ENCODE data around the gene CRIP1. TPM values are rescaled to one million over a fixed set of nuclear protein-coding genes. Genes with fewer than 3 reads are reported as not detected.
A peak's percentile ranks its signal among the peaks of the same experiment; 100 is the strongest.

The CRIP1 gene
- total and polyA plus RNA-seq, 4 experiments from 2014 or later = 276 to 2,028 (median 865) TPM

DNA sequence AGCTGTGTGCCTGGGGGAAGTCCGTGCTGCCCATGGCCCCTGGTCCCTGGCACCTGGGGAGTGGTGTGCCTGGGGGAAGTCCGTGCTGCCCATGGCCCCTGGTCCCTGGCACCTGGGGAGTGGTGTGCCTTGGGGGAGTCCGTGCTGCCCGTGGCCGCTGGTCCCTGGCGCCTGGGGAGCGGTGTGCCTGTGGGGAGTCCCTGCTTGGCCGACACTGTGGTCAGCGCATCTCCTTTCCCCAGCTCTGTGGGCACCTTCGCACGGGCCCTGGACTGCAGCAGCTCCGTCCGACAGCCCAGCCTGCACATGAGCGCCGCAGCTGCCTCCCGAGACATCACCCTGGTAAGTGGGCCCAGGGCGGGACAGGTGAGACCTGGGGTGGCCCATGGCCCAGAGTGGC is 26.6 kb upstream of the CRIP1 start:
- Histone ChIP-seq H3K4me1 (ENCODE audit: insufficient read depth, low read length) (no peaks in the 10 kb centered on the region), H3K36me3 (ENCODE audit: insufficient read depth, low read length) (peaks cover 9% of the 10 kb centered on the region), H3K9me3 (ENCODE audit: control insufficient read depth in 1 of 2, low read length in 2 of 2) (no peaks in the 10 kb centered on the region), H3K27ac (ENCODE audit: low read depth, low read length) (no peak overlapping the region), H3K27me3 (ENCODE audit: insufficient read depth, low read length) (no peaks in the 10 kb centered on the region), H3K4me3 (ENCODE audit: low read length in 2 of 2) (no peak overlapping the region)
- Mint-ChIP-seq H3K27me3 (no peaks in the 10 kb centered on the region), H3K9me3 (peaks cover 0 to 2% (median 0%) of the 10 kb centered on the region in 8 donors), H3K27ac (no peak overlapping the region), H3K36me3 (peaks cover 0 to 24% of the 10 kb centered on the region in 2 donors), H3K4me1 (no peaks in the 10 kb centered on the region), H3K4me3 (no peak overlapping the region)
- ChIA-PET POLR2A (ENCODE audit: partially characterized antibody) (no interaction called here), CTCF (ENCODE audit: partially characterized antibody) (no interaction called here)
- intact Hi-C loops (cut with micrococcal nuclease) = no loop called here
- no peak for DNase-seq

DNA sequence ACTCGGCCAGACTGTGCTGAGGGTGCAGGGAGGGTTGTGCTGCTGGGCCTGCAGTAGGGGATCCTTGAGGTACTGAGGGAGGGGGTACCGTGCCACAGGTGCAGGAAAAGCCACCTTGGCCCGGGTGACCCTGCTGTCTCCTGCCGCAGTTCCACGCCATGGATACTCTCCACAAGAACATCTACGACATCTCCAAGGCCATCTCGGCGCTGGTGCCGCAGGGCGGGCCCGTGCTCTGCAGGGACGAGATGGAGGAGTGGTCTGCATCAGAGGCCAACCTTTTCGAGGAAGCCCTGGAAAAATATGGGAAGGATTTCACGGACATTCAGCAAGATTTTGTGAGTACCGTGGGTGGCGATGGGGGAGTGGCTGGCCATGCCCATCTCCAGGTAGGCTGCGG is 26.1 kb upstream of the CRIP1 start:
- H3K4me3 Mint-ChIP-seq = no peak overlapping the region
- DNase-seq = no peak
- H3K36me3 ChIP-seq (ENCODE audit: insufficient read depth, low read length) = peaks cover 9% of the 10 kb centered on the region
- H3K36me3 Mint-ChIP-seq = peaks cover 0 to 21% of the 10 kb centered on the region in 2 donors
- CTCF ChIA-PET (ENCODE audit: partially characterized antibody) = no interaction called here
- no peaks in the 10 kb centered on the region for H3K27me3 Mint-ChIP-seq
- peaks cover 0 to 2% (median 0%) of the 10 kb centered on the region in 8 donors for H3K9me3 Mint-ChIP-seq
- POLR2A ChIA-PET (ENCODE audit: partially characterized antibody) = no interaction called here
- H3K27me3 ChIP-seq (ENCODE audit: insufficient read depth, low read length) = no peaks in the 10 kb centered on the region
- no peak overlapping the region for H3K27ac ChIP-seq (ENCODE audit: low read depth, low read length)
- H3K27ac Mint-ChIP-seq = peak overlapping the region in 1 of 7 donors; percentile 16
- H3K4me1 Mint-ChIP-seq = no peaks in the 10 kb centered on the region
- H3K9me3 ChIP-seq (ENCODE audit: control insufficient read depth in 1 of 2, low read length in 2 of 2) = no peaks in the 10 kb centered on the region
- H3K4me1 ChIP-seq (ENCODE audit: insufficient read depth, low read length) = no peaks in the 10 kb centered on the region
- no peak overlapping the region for H3K4me3 ChIP-seq (ENCODE audit: low read length in 2 of 2)
- intact Hi-C loops (cut with micrococcal nuclease) = no loop called here

DNA sequence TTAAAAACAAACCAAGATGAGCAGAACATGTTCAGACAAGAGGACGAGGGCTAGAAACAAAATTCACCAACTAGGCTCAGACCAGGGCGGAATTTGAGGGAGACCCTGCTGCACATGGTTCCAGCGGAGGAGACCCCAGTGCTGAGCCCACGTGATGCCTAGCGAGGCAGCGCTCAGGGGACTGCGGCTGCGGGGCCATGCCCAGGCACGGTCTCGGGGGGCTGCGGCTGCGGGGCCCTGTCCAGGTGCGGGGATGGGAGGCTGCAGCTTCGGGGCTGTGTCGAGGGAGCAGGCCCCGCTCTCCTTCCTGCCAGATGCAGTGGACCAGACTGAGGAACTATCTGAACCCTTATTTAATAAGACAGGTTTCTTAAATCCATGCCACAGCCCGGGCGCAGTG is 24.8 kb upstream of the CRIP1 start:
- H3K4me3 ChIP-seq (ENCODE audit: low read length in 2 of 2) = no peak overlapping the region
- H3K4me1 Mint-ChIP-seq = no peaks in the 10 kb centered on the region
- intact Hi-C loops (cut with micrococcal nuclease) = no loop called here
- no peak for DNase-seq
- ChIA-PET CTCF (ENCODE audit: partially characterized antibody) (no interaction called here), POLR2A (ENCODE audit: partially characterized antibody) (interaction anchor here (1.1 kb wide), 1 partner anchor 11 kb away, joined by 3 read pairs; no protein-coding TSS in a partner anchor)
- H3K9me3 Mint-ChIP-seq = peaks cover 0 to 2% (median 0%) of the 10 kb centered on the region in 8 donors
- no peaks in the 10 kb centered on the region for H3K27me3 ChIP-seq (ENCODE audit: insufficient read depth, low read length)
- no peaks in the 10 kb centered on the region for H3K4me1 ChIP-seq (ENCODE audit: insufficient read depth, low read length)
- H3K9me3 ChIP-seq (ENCODE audit: control insufficient read depth in 1 of 2, low read length in 2 of 2) = no peaks in the 10 kb centered on the region
- peak overlapping the region in 1 of 7 donors; percentile 69 for H3K27ac Mint-ChIP-seq
- no peak overlapping the region for H3K4me3 Mint-ChIP-seq
- peaks cover 0 to 19% of the 10 kb centered on the region in 2 donors for H3K36me3 Mint-ChIP-seq
- no peaks in the 10 kb centered on the region for H3K27me3 Mint-ChIP-seq
- no peak overlapping the region for H3K27ac ChIP-seq (ENCODE audit: low read depth, low read length)
- H3K36me3 ChIP-seq (ENCODE audit: insufficient read depth, low read length) = peaks cover 8% of the 10 kb centered on the region

- Mint-ChIP-seq H3K9me3 (peaks cover 0 to 2% (median 0%) of the 10 kb centered on the region in 8 donors), H3K27ac (no peak overlapping the region), H3K4me3 (no peak overlapping the region), H3K36me3 (peaks cover 0 to 21% of the 10 kb centered on the region in 2 donors), H3K27me3 (no peaks in the 10 kb centered on the region), H3K4me1 (no peaks in the 10 kb centered on the region)
- intact Hi-C loops (cut with micrococcal nuclease) = no loop called here
- H3K4me1 ChIP-seq (ENCODE audit: insufficient read depth, low read length) = no peaks in the 10 kb centered on the region
- POLR2A ChIA-PET (ENCODE audit: partially characterized antibody) = no interaction called here
- H3K36me3 ChIP-seq (ENCODE audit: insufficient read depth, low read length) = peaks cover 4% of the 10 kb centered on the region
- no peaks in the 10 kb centered on the region for H3K9me3 ChIP-seq (ENCODE audit: control insufficient read depth in 1 of 2, low read length in 2 of 2)
- no peaks in the 10 kb centered on the region for H3K27me3 ChIP-seq (ENCODE audit: insufficient read depth, low read length)
- CTCF ChIA-PET (ENCODE audit: partially characterized antibody) = no interaction called here
- DNase-seq = no peak
- H3K27ac ChIP-seq (ENCODE audit: low read depth, low read length) = no peak overlapping the region
- no peak overlapping the region for H3K4me3 ChIP-seq (ENCODE audit: low read length in 2 of 2)
These were observed 22.2 kb upstream of the CRIP1 start for GRCh38 chr14:105464501-105464900.

DNA sequence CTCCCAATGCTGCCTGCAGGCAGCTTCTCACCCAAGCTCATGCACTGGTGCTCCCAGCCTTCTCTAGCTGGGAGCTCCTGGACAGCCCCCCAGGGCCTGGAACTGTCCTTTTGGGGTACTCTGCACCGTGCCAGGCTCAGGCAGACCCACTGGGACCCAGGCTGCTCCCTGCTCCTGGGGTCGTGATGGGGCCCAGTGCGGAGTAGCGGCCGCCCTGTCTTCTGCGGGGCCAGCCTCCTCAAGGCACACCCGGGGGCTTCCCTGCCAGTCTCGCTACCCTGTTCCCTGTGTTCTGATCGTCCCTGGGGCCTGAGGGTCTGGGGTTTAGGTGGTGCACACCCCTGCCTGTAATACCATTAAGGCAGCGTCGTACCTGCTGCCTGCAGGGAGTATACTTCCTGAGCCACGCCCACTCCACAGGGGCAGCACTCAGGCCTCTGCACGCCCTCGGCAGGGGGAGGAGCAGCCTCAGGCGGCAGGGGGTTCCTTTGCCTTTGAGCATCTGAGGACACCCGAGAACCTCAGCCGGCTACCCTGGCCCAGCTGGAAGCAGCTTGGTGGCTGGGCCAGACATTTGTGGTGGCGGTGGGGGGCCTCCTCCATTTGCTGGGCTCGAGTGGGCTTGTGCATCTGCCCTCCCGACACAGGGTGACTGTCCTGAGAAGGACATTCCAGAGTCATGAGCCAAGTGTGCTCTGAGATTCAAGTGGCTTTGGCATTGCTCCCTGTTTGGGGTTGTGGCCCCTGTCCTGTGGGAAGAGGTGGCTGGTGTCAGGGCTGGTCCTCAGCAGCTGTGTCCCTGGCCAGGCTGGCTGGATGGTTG is 21.3 kb upstream of the CRIP1 start:
- H3K4me3 Mint-ChIP-seq = no peak overlapping the region
- no peaks in the 10 kb centered on the region for H3K27me3 Mint-ChIP-seq
- H3K27ac Mint-ChIP-seq = no peak overlapping the region
- H3K4me1 Mint-ChIP-seq = no peaks in the 10 kb centered on the region
- no peak overlapping the region for H3K4me3 ChIP-seq (ENCODE audit: low read length in 2 of 2)
- no peaks in the 10 kb centered on the region for H3K9me3 ChIP-seq (ENCODE audit: control insufficient read depth in 1 of 2, low read length in 2 of 2)
- H3K9me3 Mint-ChIP-seq = peaks cover 0 to 2% (median 0%) of the 10 kb centered on the region in 8 donors
- H3K36me3 ChIP-seq (ENCODE audit: insufficient read depth, low read length) = peaks cover 4% of the 10 kb centered on the region
- CTCF ChIA-PET (ENCODE audit: partially characterized antibody) = no interaction called here
- no peak for DNase-seq
- no peaks in the 10 kb centered on the region for H3K27me3 ChIP-seq (ENCODE audit: insufficient read depth, low read length)
- no peaks in the 10 kb centered on the region for H3K4me1 ChIP-seq (ENCODE audit: insufficient read depth, low read length)
- POLR2A ChIA-PET (ENCODE audit: partially characterized antibody) = interaction anchor here (0.5 kb wide), 1 partner anchor 169 kb away, joined by 4 read pairs; no protein-coding TSS in a partner anchor
- peaks cover 0 to 21% of the 10 kb centered on the region in 2 donors for H3K36me3 Mint-ChIP-seq
- intact Hi-C loops (cut with micrococcal nuclease) = no loop called here
- no peak overlapping the region for H3K27ac ChIP-seq (ENCODE audit: low read depth, low read length)

GRCh38 chr14:105466531-105467248 is 20.0 kb upstream of the CRIP1 start:
- DNase-seq = no peak
- Histone ChIP-seq H3K27ac (ENCODE audit: low read depth, low read length) (no peak overlapping the region), H3K4me3 (ENCODE audit: low read length in 2 of 2) (no peak overlapping the region), H3K27me3 (ENCODE audit: insufficient read depth, low read length) (no peaks in the 10 kb centered on the region), H3K36me3 (ENCODE audit: insufficient read depth, low read length) (no peaks in the 10 kb centered on the region), H3K9me3 (ENCODE audit: control insufficient read depth in 1 of 2, low read length in 2 of 2) (no peaks in the 10 kb centered on the region), H3K4me1 (ENCODE audit: insufficient read depth, low read length) (no peaks in the 10 kb centered on the region)
- Mint-ChIP-seq H3K27ac (no peak overlapping the region), H3K4me1 (no peaks in the 10 kb centered on the region), H3K9me3 (peaks cover 0 to under 1% (median 0%) of the 10 kb centered on the region in 8 donors), H3K36me3 (peaks cover 0 to 13% of the 10 kb centered on the region in 2 donors), H3K27me3 (no peaks in the 10 kb centered on the region), H3K4me3 (no peak overlapping the region)
- ChIA-PET CTCF (ENCODE audit: partially characterized antibody) (interaction anchor here (1.6 kb wide), 1 partner anchor 23 kb away, joined by 7 read pairs; no protein-coding TSS in a partner anchor), POLR2A (ENCODE audit: partially characterized antibody) (no interaction called here)
- intact Hi-C loops (cut with micrococcal nuclease) = no loop called here

DNA sequence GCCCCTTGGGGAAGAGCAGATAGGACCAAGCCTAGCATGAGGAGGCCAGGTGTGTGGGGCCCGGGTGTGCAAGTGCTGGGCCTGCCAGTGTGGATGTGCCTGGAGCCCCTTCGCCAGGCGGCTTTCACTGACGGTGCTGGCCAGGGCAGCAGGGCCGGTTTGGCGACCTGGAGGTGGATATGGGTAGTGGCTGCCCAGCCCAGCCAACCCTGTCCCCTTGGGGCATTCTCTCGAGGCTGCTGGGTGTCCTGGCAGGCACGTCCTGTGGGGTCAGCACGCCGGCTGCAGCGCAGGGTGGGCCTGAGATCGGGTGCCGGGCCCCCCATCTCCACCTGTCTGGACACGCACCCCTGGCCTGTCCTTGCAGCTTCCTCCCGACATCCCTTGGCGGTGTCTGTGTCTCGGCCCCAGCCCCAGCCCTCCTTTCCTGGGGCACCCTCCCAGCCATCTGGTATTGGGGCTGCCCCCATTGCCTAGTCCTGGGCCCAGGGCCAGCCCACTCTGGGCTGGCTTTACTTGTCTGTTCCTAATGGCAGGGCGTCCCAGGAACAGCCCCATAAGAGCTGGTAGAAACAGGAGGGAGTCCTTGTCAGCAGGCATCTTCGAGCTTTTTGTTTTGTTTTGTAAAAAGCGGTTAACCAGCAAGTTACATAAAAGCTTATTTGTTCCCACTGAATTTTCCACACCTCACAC is 19.3 kb upstream of the CRIP1 start:
- intact Hi-C loops (cut with micrococcal nuclease) = no loop called here
- Histone ChIP-seq H3K36me3 (ENCODE audit: insufficient read depth, low read length) (no peaks in the 10 kb centered on the region), H3K4me3 (ENCODE audit: low read length in 2 of 2) (no peak overlapping the region), H3K4me1 (ENCODE audit: insufficient read depth, low read length) (no peaks in the 10 kb centered on the region), H3K9me3 (ENCODE audit: control insufficient read depth in 1 of 2, low read length in 2 of 2) (no peaks in the 10 kb centered on the region), H3K27me3 (ENCODE audit: insufficient read depth, low read length) (no peaks in the 10 kb centered on the region), H3K27ac (ENCODE audit: low read depth, low read length) (no peak overlapping the region)
- H3K27me3 Mint-ChIP-seq = no peaks in the 10 kb centered on the region
- ChIA-PET POLR2A (ENCODE audit: partially characterized antibody) (no interaction called here), CTCF (ENCODE audit: partially characterized antibody) (interaction anchor here (1.2 to 1.6 kb wide), 2 partner anchors 14 to 23 kb away, joined by 5 to 7 read pairs; no protein-coding TSS in a partner anchor)
- H3K9me3 Mint-ChIP-seq = no peaks in the 10 kb centered on the region
- no peak overlapping the region for H3K4me3 Mint-ChIP-seq
- no peak for DNase-seq
- H3K4me1 Mint-ChIP-seq = no peaks in the 10 kb centered on the region
- no peak overlapping the region for H3K27ac Mint-ChIP-seq
- H3K36me3 Mint-ChIP-seq = peaks cover 0 to 12% of the 10 kb centered on the region in 2 donors
